ENCODE measurements around the gene SPATA20.

SPATA20 gene

DNA sequence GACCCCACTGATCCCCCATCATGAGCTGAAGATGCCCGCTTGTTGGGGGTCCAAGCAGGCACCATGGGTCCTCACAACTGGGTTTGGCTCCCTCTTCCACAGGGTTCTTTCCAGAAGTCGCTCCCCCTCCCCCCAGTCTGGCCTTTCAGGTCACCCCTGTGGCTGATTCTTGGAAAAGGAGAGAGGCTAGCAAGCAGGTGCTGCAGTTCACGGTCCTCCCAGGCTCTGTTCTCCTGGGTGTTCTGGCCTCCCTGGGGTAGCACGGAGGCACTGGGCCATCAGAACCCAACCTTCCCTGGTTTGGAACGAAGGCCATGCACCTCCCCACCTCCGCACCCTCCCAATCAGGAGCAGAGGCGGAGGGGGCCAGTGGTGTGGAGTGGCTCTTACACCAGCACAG lies 32.4 kb downstream of the SPATA20 start:
- no peak for DNase-seq (ENCODE audit: low spot score)

DNA sequence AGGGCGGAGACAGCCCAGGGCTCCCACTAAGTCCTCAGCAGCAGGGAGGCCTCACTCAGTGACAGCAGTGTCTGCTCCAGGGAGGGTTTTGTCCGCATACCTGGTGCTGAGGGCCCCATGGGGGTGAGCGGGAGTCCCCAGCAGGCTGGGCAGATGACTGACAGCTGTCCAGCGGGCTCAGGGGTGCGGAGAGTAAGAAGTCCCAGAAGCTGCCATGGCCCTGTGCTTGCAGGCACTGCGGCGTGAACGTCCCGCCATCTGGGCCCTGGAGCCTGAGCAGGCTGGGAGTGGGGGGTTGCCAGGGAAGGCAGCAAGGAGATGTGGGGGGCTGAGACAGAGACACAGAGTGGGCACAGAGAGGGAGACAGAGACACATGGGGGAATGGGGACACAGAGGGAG lies 33.7 kb downstream of the SPATA20 start:
- DNase-seq (ENCODE audit: low spot score), result no peak

DNA sequence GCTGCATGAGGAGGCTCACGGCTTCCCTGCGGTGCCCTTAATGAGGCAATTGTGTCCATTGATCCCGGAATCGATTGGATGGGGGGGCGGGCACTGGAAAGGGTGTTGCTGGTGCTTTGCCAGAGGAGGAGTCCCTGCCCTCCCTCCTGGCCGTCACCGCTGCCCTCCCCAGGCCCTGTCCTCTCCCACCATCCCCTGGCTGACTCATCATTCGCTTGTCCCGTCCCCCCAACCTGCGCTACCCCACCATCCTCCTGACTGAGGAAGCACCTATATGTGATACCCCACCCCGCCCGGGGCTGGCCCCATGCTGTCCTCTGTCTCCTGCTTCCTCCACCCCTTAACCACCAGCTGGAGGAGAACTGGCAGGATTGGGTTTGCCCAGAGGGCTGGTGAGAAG lies 34.3 kb downstream of the SPATA20 start:
- no peak for DNase-seq (ENCODE audit: low spot score)

DNA sequence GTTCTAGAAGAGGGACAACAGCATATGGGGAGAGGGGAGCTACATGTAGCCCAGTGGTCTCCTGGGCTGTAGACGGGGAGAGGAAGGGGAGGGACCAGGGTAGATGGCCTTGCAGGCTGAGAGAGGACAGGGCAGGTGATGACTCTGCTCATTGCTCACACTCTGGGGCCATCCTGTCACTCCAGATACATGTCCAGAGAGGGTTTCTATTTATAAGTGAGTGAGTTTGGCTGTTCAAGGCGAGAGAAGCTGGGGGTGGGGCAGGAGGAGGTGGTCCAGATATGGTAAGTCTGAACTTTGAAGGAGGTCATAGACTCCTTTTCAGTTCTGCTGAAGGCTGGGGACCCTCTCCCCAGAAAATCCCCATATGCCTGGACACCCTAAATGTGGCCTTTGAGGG lies 35.8 kb downstream of the SPATA20 start:
- no peak for DNase-seq (ENCODE audit: low spot score)

DNA sequence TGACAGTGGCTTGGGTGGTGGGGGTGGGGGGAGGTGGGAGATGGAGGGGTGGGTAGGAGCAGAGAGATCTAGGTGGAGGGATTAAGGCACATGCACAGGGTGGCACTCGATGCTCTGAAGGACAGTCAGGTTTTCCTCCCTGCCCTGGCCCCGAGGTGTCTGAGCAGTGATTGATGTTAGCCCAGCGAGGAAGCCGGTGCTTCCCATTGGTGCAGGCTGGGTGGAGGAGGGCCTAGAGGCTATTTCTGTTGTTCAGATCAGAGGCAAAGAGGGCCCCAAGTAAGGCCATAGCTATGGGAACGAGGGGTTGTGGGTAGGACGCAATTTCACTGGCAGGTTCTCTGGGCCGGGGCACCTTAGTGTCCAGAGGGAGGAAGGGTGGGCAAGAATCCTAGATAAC lies 36.7 kb downstream of the SPATA20 start:
- DNase-seq (ENCODE audit: low spot score), result no peak

DNA sequence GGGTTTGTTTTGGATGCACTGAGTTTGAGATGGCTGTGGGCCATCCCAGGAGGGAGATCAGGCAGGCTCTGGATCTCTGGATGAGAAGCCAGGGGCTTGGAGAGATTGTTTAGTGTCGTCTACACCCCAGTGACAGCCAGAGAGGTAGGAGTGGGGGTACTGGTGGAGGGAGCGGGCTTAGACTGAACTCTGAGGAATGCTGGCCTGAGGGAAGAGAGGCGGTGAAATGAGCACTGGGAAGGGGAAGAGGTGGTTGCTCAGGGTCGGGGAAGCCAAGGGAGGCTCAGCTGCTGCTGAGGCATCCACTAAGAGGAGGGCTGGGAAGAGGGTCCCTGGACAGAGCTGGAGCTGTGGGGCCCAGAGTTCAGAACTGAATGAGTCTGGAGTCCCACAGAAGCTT lies 37.1 kb downstream of the SPATA20 start:
- no peak for DNase-seq (ENCODE audit: low spot score)

DNA sequence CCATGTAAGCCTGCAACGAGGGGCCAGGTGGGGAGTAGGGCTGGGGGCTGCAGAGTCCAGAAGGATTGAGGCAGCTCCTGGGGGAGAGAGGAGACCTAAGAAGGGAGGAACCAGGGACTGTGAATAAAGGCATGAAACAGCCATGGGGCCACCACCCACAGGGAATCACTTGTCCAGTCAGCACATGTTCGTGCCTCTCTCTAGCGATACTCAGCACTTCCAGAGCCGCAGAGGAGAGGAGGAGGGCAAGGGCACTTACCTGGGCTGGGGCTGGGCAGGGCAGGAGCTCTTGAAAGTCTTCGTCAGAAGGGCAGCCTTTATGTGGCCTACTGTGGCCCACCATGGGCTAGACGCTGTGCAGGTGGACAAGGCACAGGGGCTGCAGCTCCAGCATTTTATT lies 37.8 kb downstream of the SPATA20 start:
- DNase-seq (ENCODE audit: low spot score), result no peak

DNA sequence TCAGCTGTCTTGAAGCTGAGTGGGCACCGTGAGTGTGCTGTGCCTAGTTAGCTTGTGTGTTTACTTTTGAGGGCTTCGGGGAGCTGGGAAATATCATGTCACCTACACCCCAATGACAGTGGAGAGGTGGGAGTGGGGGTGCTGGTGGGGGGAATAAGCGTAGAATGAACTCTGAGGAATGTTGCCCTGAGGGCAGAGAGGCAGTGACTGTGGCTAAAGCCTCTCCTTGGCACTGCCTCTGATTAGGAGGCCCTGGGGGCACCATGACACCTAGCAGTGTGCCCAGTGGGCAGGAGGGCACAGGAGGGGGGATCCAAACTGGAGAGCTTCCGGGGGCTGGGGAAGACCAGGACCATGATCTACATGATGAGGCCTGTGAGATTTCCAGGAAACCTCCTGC lies 38.4 kb downstream of the SPATA20 start:
- no peak for DNase-seq (ENCODE audit: low spot score)

DNA sequence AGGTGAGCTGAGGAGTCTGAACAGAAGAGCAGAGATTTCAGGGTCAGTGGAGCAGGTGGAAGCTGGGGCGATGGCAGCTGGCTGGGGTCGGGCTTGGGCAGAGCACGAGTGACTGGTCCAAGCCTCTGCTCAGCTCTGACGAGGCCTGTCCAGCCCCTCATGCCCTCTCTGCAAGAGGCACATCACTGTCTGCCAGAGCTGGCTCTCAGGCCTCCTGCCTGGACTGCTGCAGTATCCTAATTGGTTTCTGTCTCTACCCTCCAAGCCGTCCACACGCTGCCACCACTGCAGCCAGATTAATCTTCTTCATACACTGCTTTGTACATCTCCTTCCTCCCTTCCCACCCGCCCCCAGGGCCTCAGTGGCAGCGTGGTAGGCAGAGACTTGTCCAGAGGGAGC lies 38.9 kb downstream of the SPATA20 start:
- no peak for DNase-seq (ENCODE audit: low spot score)

DNA sequence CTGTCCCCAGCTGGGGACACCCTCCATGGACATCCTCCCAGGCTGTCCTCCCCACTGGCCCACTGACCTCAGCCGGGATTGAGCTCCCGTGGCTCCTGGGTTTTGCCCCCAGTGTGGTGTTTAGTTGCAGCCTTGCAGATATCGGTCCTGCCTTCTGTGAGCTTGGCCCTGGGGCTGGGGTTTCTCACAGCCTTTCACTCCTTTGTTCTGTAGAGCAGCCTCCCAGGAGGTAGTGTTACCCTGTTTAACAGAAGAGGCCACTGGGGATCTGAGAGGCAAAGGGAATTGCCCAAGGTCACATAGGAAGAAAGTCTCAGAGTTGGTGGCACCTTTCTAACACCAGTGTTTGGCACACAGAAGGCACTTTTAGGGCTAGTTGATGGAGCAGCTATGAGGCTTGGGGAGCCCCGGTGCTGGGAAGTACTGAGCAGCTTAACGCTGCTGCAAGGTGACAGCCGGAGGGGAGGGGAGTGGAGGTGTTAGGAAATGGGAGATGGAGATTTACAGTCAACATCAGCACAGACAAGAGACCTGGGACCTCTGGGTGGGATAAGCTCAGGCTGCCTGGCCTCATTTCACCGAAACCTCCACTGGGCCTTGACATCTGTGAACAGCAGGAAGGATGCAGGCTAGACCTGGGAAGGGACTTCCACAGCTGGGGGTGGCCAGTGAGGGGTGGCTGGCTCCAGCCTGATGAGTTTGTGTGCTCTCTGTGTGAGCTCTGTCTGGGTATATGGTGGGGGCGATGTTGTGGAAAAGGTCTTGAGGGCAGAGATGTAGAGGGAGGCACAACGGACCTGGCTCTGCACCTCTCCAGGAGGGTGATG lies 39.7 kb downstream of the SPATA20 start:
- no peak for DNase-seq (ENCODE audit: low spot score)

DNA sequence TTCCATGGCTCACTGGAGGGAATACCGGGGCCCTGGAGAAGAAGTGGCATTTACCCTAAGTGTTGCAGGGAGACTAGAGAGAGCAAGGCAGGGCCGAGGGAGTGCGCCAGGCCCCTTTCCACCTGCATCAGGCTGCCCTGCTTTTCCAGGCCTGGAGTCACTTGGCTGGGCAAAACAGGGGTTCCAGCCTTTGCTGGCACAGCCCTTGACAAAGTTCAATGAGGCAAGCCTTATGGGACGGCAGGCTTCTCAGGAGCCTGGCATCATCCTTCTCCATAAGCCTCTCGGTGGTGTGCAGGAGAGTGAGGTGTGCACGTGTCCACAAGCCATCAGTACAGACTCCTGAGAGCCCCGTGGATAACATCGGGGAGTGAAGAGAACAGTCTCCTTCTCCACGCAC lies 40.6 kb downstream of the SPATA20 start:
- DNase-seq (ENCODE audit: low spot score), result no peak

DNA sequence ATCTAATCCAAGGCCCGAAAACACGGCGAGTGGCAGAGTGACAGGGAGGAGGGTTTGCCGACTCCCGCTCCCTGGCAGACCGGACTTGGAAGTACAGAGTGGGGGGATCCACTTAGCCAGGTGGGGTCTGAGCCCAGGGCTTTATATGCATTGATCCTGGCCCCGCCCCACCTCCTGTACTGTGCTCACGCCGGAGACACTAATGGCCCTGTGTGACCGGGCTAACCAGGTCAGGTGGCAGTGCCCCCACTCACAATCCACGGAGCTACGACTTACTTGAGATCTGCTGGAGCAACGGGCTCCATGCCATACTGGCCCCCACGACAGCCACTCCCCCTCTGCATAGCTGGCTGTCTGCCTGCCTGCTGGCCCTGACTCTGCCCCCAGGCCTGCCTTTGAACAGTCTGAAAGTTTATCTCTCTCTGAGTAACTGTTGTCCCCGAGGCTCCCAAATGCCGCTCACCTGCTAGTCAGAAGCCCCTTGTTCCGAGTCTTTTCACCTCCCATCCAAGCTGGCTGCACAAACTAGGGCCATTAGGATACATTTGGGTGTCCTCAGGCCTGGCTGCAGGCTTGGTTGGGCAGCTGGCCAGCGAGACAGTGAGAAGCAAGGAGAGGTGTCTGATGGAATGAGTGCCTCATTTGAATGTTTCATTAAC lies 41.5 kb downstream of the SPATA20 start:
- DNase-seq (ENCODE audit: low spot score), result no peak

DNA sequence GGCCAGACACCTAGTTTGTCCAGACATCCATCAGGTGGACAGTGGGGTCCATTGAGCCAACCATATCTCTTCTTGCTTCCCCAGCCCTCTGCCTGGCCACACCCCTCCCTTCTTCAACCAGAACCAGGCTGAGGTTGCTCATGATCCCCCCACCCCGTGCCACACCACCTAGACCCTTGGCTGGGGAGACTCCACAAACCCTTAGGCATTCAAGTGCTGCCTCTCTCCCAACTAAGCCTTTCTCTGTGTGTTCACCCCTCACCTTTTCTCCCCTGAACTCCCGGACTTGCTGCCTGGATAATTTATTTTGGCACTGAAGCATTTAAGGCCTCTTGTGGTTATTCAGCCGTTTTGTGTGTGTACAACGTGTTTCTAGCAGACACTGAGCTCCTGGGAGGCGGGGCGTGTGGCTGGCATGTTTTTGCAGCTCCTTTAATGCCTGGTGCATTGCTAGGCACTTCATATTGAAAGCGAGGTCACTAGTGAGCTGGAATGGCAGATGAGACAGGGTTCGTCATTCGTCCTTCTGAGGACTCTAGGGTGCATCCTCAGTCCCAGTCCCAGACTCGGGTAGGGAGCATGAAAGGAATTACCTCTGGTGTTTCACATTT lies 42.2 kb downstream of the SPATA20 start:
- no peak for DNase-seq (ENCODE audit: low spot score)

DNA sequence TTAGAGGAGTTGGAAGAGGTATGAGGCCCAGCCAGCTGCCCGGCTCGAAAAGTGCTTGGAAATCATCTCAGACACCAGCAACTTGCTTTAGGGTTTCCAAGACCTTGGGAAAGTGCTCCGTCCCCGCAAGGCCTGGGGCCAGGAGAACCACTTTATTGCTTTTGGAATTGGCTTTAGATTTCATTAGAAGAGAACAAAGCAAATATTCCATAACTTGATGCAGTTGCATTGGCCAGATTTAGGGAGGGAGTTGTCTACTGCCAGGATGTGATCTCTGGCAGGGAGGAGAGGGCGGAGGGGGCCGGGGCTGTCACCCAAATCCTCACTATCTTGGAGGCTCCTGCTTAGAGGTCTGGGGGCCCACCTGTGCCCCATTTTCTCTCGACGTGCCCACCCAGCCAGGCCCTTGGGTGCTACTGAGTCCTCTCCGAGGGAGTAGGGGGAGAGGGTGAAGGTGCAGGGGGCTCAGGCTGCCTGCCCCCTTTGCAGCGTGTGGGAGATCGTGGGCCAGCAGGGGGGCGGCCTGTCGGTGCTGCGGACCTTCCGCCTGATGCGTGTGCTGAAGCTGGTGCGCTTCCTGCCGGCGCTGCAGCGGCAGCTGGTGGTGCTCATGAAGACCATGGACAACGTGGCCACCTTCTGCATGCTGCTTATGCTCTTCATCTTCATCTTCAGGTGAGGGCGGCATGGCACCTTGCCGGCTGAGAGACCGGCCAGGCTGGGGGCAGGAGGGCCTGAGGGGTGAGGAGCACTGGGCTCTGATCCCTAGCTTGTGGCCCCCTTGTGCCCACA lies 44.2 kb downstream of the SPATA20 start:
- no peak for DNase-seq (ENCODE audit: low spot score)

DNA sequence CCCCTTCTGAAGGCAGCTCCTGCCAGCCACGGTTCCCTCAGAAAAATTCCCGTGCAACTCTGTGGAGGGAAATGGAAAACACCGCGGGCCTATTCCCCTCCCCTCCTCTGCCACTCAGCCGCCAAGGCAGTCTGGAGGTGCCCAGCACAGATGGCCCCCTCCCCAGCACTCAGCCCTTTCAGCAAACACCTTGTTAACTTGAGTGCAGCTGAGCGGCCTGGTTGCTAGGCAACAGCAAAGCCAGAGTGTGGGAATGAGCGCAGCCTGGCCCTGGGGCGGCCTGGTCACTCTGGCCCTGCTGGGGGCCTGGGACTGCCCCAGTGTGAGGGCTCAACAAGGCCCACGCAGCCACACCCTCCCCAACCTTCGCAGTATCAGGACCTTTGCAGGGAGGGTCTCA lies 46.3 kb downstream of the SPATA20 start:
- DNase-seq (ENCODE audit: low spot score), result no peak

DNA sequence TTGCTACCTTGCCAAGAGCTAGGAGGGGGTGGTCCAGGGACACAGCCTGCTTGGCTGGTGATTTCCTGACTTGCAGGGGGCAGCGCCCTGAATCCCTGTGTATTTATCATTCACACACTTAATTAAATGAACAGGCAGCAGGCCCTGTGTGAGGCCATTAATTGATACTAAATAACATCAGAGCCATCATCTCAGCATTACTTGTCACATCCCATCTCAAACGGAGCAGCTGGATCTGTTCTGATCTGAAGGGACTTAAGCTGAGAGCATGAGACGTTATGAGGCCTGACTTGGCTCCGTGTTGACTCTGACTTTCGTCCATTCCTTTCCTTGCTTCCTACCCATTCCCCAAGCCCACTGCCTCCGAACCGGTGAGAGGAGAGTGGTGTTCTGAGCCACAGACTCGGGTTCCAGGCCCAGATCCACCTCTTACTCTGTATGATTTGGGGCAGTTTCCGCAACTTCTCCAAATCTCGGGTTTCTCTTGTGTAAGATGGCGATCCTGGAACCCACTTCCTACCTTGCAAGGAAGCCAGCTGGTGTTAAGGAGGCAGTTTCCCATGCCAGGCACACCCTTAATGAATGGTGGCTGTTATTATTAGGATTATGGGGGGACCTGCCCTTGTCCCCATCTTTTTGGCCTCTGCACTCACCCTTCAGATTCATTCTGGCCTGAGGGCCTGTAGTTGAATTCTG lies 47.3 kb downstream of the SPATA20 start:
- DNase-seq (ENCODE audit: low spot score), result no peak

DNA sequence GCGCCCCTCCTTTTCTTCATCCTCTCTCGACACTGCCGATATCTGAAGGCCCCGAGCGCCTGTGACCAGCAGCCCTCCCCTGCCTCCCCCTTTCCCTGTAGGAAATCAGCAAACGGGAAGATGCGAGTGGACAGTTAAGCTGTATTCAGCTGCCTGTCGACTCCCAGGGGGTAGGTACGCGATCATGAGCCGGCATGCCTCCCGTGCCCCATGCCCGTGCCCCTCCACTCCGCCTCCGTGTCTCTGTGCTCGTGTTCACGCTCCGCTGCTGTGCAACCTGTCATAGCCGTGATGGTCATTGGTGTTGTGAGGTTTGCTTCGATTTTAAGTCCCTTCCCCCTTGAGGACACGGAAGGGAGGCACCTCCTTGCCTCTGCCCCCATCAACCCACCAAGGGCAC lies 47.9 kb downstream of the SPATA20 start:
- no peak for DNase-seq (ENCODE audit: low spot score)

DNA sequence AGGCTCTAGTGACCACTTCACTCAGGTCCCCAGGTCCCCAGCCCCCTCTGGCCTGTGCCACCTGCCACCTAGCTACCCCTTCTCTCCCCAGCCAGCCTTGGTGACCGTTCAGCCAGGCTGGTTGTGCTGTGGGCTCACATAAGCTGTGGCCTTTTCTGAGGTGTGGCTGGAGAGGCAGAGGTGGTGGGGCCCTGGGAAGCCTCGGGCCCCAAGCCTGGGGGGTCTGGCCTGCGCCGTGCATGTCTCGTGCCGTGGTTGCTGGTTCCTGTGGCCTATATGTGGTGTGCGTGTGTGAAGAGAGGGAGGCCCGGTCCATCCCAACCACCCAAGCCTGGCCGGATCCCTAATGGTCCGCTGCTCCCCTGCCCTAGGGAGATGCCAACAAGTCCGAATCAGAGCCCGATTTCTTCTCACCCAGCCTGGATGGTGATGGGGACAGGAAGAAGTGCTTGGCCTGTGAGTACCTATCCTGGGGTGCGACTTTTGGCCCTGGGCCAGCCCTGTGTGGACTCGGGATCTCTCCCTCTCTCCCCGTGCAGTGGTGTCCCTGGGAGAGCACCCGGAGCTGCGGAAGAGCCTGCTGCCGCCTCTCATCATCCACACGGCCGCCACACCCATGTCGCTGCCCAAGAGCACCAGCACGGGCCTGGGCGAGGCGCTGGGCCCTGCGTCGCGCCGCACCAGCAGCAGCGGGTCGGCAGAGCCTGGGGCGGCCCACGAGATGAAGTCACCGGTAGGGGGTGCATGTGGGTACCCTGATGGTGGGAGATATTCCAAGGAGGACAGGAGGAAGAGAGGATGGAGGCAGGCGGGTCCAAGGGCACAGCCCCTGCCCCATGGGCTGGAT lies 49.4 kb downstream of the SPATA20 start:
- no peak for DNase-seq (ENCODE audit: low spot score)

DNA sequence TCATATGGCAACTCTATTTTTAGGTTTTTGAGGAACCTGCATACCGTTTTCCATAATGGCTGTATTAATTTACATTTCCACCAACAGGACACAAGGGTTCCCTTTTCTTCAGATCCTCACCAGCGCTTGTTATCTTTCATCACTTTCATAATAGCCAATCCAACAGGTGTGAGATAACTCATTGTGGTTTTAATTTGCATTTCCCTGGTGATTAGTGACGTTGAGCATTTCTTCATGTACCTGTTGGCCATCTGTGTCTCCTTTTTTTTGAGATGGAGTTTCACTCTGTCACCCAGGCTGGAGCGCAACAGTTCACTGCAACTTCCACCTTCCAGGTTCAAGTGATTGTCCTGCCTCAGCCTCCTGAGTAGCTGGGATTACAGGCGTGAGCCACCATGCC lies 51.5 kb downstream of the SPATA20 start:
- no peak for DNase-seq (ENCODE audit: low spot score)

DNA sequence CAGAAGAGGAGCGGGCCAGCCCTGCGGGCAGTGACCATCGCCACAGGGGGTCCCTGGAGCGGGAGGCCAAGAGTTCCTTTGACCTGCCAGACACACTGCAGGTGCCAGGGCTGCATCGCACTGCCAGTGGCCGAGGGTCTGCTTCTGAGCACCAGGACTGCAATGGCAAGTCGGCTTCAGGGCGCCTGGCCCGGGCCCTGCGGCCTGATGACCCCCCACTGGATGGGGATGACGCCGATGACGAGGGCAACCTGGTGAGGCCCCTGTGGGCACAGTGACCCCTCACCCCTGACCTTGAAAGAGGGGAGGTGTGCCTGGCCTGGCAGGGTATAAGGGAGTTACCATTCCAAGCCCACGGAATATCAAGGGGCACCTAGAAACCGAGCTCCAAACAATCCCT lies 52.6 kb downstream of the SPATA20 start:
- no peak for DNase-seq (ENCODE audit: low spot score)

DNA sequence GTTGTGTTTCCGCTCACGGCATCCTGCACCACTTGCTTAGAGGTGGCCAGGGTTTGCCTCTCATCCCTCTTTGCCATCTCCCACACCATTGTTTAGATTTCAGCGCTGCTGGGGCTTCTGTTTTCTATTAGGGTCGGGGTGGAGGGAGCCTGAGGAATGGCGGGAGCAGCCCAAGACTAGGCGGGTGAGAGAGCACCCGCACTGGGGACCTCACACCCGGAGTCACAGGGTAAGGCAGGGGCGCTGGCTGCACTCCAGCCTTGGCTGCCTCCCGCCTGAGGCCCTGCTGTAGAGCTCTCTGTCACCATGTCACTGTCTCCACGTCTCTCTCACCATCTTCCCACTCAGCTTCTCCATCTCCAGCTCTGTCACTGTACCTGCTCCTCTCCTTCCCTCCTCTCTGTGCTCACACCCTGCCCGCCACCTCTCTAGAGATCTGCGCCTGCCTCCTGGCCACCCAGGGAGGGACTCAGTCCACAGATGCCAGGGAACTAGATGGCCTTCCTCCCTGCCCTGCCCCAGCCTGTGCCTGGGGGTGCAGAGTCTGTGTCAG lies 54.9 kb downstream of the SPATA20 start:
- no peak for DNase-seq (ENCODE audit: low spot score)
